ENCODE measurements around the gene CAMK2G. TPM values are rescaled to one million over a fixed set of nuclear protein-coding genes. Genes with fewer than 3 reads are reported as not detected.

CAMK2G gene
- total RNA-seq, 2 experiments from 2014 or later = 29.1 to 34.8 TPM

DNA sequence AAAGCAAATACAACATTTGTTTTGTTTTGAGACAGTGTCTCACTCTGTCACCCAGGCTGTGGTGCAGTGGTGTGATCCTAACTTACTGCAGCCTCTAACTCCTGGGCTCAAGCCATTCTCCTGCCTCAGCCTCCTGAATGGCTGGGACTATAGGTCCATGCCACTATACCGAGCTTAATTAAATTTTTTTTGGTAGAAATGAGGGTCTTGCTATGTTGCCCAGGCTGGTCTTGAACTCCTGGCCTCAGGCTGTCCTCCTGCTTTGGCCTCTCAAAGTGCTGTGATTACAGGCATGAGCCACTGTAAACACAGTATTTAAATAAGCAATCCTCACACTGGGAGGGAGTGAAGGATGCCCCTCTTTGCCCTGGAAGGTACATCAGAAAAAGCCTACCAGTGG lies 4.0 kb upstream of the CAMK2G start:
- intact Hi-C loops (cut with micrococcal nuclease; ENCODE audit: unreplicated experiment) = loop anchor here (2.0 kb wide), 1 partner anchor 106 kb away; a partner anchor contains a TSS
- no peak for TF ChIP-seq EZH2phosphoT487 (IDR thresholded peaks at IDR 0.05; ENCODE audit: borderline replicate concordance, low read depth, low read length)
- TF ChIP-seq, protein P1, sequence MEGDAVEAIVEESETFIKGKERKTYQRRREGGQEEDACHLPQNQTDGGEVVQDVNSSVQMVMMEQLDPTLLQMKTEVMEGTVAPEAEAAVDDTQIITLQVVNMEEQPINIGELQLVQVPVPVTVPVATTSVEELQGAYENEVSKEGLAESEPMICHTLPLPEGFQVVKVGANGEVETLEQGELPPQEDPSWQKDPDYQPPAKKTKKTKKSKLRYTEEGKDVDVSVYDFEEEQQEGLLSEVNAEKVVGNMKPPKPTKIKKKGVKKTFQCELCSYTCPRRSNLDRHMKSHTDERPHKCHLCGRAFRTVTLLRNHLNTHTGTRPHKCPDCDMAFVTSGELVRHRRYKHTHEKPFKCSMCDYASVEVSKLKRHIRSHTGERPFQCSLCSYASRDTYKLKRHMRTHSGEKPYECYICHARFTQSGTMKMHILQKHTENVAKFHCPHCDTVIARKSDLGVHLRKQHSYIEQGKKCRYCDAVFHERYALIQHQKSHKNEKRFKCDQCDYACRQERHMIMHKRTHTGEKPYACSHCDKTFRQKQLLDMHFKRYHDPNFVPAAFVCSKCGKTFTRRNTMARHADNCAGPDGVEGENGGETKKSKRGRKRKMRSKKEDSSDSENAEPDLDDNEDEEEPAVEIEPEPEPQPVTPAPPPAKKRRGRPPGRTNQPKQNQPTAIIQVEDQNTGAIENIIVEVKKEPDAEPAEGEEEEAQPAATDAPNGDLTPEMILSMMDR (conservative IDR thresholded peaks at IDR 0.05; ENCODE audit: low read length) = no peak
- H3K79me2 ChIP-seq (ENCODE audit: insufficient read depth, low read depth, low read length) = no peaks in the 10 kb centered on the region
- no peak overlapping the region for H2AFZ ChIP-seq (ENCODE audit: low read length)
- no TSS peak for BruUV-seq (replicated peaks)
- CTCF ChIA-PET (ENCODE audit: unreplicated experiment) = interaction anchor here (0.9 to 2.1 kb wide), 5 partner anchors 13 to 105 kb away, joined by 3 to 16 read pairs (median 12); no protein-coding TSS in a partner anchor
- no peaks in the 10 kb centered on the region for H3K9me2 ChIP-seq (ENCODE audit: insufficient read depth, low read length)
- no peaks in the 10 kb centered on the region for H3K9me3 ChIP-seq (ENCODE audit: low read length)
- H3K4me3 ChIP-seq (ENCODE audit: low read depth, low read length, poor library complexity, severe bottlenecking) = no peak overlapping the region
- H4K20me1 ChIP-seq (ENCODE audit: insufficient read depth, low read length) = no peaks in the 10 kb centered on the region
- peaks cover 16% of the 10 kb centered on the region for H3K4me1 ChIP-seq (ENCODE audit: insufficient read depth, low read length, poor library complexity, severe bottlenecking)
- POLR2A ChIA-PET = interaction anchor here (1.0 to 3.3 kb wide), 5 partner anchors 11 to 120 kb away, joined by 3 to 22 read pairs (median 5); no protein-coding TSS in a partner anchor
- DNase-seq (ENCODE audit: low spot score) = no peak
- H3K4me2 ChIP-seq (ENCODE audit: low read length) = no peak overlapping the region
- no peaks in the 10 kb centered on the region for H3K36me3 ChIP-seq (ENCODE audit: insufficient read depth, low read length)
- H3K27ac ChIP-seq (ENCODE audit: low read depth, low read length, poor library complexity, severe bottlenecking) = no peak overlapping the region

DNA sequence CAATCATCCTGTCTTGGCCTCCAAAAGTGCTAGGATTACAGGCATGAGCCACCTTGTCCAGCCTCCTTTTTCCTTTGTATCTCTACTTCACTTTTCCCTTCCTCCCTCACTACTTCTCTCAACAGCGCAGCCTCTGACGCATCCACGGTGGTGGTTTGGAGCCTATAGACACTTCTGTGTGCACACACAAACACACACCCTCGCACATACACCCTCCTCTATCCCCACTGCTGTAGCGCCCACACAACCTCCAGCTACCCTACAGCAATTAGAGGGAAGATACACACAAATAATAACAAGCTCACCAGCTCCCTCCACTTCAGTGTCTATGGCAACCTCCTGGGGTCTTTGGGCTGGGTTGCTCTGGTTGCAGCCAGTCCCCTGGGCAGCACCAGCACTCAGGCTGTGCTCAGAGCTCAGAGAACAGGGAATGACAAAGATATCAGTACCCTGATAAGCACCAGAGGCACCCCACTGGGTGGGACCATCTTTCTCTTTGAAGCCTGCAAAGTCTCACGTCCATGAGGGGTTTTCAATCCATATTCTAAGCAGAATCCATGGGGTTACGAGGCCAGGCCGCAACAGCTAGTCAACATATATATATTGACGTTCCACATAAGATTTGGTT lies 3.3 kb upstream of the CAMK2G start:
- ChIA-PET POLR2A (interaction anchor here (0.6 kb wide), 1 partner anchor 123 kb away, joined by 3 read pairs; no protein-coding TSS in a partner anchor), CTCF (ENCODE audit: unreplicated experiment) (interaction anchor here (0.6 to 0.8 kb wide), 2 partner anchors 29 to 31 kb away, joined by 3 read pairs; no protein-coding TSS in a partner anchor)
- no peak overlapping the region for H2AFZ ChIP-seq (ENCODE audit: low read length)
- no peaks in the 10 kb centered on the region for H3K9me2 ChIP-seq (ENCODE audit: insufficient read depth, low read length)
- no peaks in the 10 kb centered on the region for H3K79me2 ChIP-seq (ENCODE audit: insufficient read depth, low read depth, low read length)
- no peak overlapping the region for H3K4me3 ChIP-seq (ENCODE audit: low read depth, low read length, poor library complexity, severe bottlenecking)
- no peak for DNase-seq (ENCODE audit: low spot score)
- TF ChIP-seq EZH2phosphoT487 (IDR thresholded peaks at IDR 0.05; ENCODE audit: borderline replicate concordance, low read depth, low read length) = no peak
- TF ChIP-seq, protein P1 (conservative IDR thresholded peaks at IDR 0.05; ENCODE audit: low read length) = no peak
- no peak overlapping the region for H3K4me2 ChIP-seq (ENCODE audit: low read length)
- intact Hi-C loops (cut with micrococcal nuclease; ENCODE audit: unreplicated experiment) = loop anchor here (2.0 kb wide), 1 partner anchor 105 kb away; a partner anchor contains a TSS
- H3K9me3 ChIP-seq (ENCODE audit: low read length) = no peaks in the 10 kb centered on the region
- H3K36me3 ChIP-seq (ENCODE audit: insufficient read depth, low read length) = 0 out of 2 replicates have a peak, but pooled peaks cover 4% of the 10 kb centered on the region
- no TSS peak for BruUV-seq (replicated peaks)
- H4K20me1 ChIP-seq (ENCODE audit: insufficient read depth, low read length) = no peaks in the 10 kb centered on the region
- H3K27ac ChIP-seq (ENCODE audit: low read depth, low read length, poor library complexity, severe bottlenecking) = no peak overlapping the region
- peaks cover 23% of the 10 kb centered on the region for H3K4me1 ChIP-seq (ENCODE audit: insufficient read depth, low read length, poor library complexity, severe bottlenecking)

DNA sequence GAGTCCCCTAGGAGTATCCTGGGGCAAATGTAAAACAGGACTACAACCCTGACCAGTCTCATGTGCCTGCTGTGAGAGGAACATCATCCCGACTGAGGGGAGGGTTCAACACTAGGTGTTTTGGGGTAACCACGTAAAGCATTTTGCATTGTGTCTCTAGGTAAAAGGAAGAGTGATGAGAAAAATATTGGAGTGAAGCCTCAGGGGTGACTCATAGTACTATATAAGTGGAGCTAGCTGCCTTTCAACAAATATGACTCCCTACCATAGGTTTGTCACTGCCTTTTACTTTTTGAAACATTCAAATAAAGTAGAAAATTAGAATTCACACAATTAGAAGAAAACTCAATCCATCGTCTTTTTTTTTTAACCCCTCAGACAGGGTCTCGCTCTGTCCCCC lies 2.6 kb upstream of the CAMK2G start:
- POLR2A ChIA-PET = interaction anchor here (0.6 kb wide), 2 partner anchors 116 to 123 kb away, joined by 3 read pairs; no protein-coding TSS in a partner anchor
- no peaks in the 10 kb centered on the region for H3K79me2 ChIP-seq (ENCODE audit: insufficient read depth, low read depth, low read length)
- TF ChIP-seq, protein P1 (conservative IDR thresholded peaks at IDR 0.05; ENCODE audit: low read length) = no peak
- TF ChIP-seq EZH2phosphoT487 (IDR thresholded peaks at IDR 0.05; ENCODE audit: borderline replicate concordance, low read depth, low read length) = no peak

More for the DNA sequence above, 2.6 kb upstream of the CAMK2G start:
- Histone ChIP-seq H3K27ac (ENCODE audit: low read depth, low read length, poor library complexity, severe bottlenecking) (no peak overlapping the region), H3K4me3 (ENCODE audit: low read depth, low read length, poor library complexity, severe bottlenecking) (no peak overlapping the region), H3K36me3 (ENCODE audit: insufficient read depth, low read length) (0 out of 2 replicates have a peak, but pooled peaks cover 4% of the 10 kb centered on the region), H3K9me2 (ENCODE audit: insufficient read depth, low read length) (no peaks in the 10 kb centered on the region), H4K20me1 (ENCODE audit: insufficient read depth, low read length) (no peaks in the 10 kb centered on the region), H2AFZ (ENCODE audit: low read length) (no peak overlapping the region), H3K9me3 (ENCODE audit: low read length) (no peaks in the 10 kb centered on the region), H3K4me2 (ENCODE audit: low read length) (no peak overlapping the region), H3K4me1 (ENCODE audit: insufficient read depth, low read length, poor library complexity, severe bottlenecking) (peaks cover 30% of the 10 kb centered on the region)
- intact Hi-C loops (cut with micrococcal nuclease; ENCODE audit: unreplicated experiment) = no loop called here
- no peak for DNase-seq (ENCODE audit: low spot score)
- no TSS peak for BruUV-seq (replicated peaks)
- CTCF ChIA-PET (ENCODE audit: unreplicated experiment) = no interaction called here
